ENCODE results near the gene SLIT3. TPM values are rescaled to one million over a fixed set of nuclear protein-coding genes. Genes with fewer than 3 reads are reported as not detected.

SLIT3 gene
- total and polyA plus RNA-seq, 4 donors, result 4.6 to 48.5 (median 19.8) TPM

DNA sequence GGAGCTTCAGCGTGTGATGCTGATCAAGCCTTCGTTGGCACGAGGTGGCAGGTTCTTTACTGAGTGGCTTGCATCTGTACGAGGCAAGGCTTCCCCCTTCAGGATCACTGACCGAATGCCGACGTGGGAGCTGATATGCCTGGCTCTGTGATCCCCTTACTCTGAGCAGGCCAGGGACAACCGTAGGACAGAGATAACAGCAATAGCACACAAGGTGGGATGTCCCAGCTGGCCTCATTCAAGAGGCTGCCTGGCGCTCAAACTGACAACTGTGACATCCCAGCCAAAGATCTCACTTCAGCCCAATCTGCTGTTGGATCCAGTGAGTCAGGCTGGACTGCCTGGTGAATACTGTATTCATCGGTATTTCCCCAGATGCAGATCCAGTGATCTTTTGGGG is 522.4 kb downstream of the SLIT3 start:
- H3K4me1 ChIP-seq (ENCODE audit: control insufficient read depth in 5 of 5, insufficient read depth in 5 of 5, low read length in 5 of 5), result no peaks in the 10 kb centered on the region
- H3K9ac ChIP-seq (ENCODE audit: insufficient read depth in 1 of 2, low read length in 2 of 2), result no peak overlapping the region
- peaks cover 0 to 5% (median 0%) of the 10 kb centered on the region in 4 donors for H3K9me3 ChIP-seq (ENCODE audit: control insufficient read depth in 4 of 4, insufficient read depth in 3 of 4, low read length in 3 of 4)
- H3K4me3 ChIP-seq, result no peak overlapping the region
- 85 to 91% methylated on average over 10 of the region's 10 CpGs for WGBS, 2 donors
- DNase-seq (no peak), ATAC-seq (ENCODE audit: insufficient read depth, low FRiP score) (no peak)
- TF ChIP-seq, protein P1, sequence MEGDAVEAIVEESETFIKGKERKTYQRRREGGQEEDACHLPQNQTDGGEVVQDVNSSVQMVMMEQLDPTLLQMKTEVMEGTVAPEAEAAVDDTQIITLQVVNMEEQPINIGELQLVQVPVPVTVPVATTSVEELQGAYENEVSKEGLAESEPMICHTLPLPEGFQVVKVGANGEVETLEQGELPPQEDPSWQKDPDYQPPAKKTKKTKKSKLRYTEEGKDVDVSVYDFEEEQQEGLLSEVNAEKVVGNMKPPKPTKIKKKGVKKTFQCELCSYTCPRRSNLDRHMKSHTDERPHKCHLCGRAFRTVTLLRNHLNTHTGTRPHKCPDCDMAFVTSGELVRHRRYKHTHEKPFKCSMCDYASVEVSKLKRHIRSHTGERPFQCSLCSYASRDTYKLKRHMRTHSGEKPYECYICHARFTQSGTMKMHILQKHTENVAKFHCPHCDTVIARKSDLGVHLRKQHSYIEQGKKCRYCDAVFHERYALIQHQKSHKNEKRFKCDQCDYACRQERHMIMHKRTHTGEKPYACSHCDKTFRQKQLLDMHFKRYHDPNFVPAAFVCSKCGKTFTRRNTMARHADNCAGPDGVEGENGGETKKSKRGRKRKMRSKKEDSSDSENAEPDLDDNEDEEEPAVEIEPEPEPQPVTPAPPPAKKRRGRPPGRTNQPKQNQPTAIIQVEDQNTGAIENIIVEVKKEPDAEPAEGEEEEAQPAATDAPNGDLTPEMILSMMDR (IDR thresholded peaks at IDR 0.05; ENCODE audit: control extremely low read depth, extremely low read depth), result no peak
- peaks cover 0 to 19% (median 0%) of the 10 kb centered on the region in 3 donors for H3K27me3 ChIP-seq (ENCODE audit: control insufficient read depth in 3 of 3, insufficient read depth in 3 of 3, low read length in 2 of 3)
- no peak overlapping the region for H3K27ac ChIP-seq (ENCODE audit: low read depth in 1 of 2, low read length in 1 of 2)
- peaks cover 0 to 8% (median 0%) of the 10 kb centered on the region in 4 donors for H3K36me3 ChIP-seq (ENCODE audit: control insufficient read depth in 4 of 4, insufficient read depth in 4 of 4, low read length in 4 of 4)

DNA sequence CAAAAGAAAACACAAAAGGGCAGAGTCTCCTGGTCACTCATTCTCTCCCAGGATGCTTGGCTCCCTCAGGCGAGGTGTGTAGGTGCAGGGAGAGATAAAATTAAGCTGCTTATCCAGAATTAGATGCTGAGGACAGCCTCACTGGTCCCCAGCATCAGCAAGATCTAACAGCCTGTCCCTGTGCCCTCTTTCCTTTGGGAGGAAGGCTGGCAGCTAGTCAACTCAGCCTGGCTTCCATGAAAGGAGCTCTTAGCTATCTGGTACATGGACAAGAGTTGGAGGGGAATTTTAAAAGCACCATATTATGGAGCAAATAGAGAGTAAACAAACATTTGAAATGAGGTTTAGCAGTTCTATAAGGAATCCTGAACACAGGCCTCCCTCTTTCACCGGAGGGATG is 523.3 kb downstream of the SLIT3 start:
- Histone ChIP-seq H3K9me3 (ENCODE audit: control insufficient read depth in 4 of 4, insufficient read depth in 3 of 4, low read length in 3 of 4) (peaks cover 0 to 2% (median 0%) of the 10 kb centered on the region in 4 donors), H3K36me3 (ENCODE audit: control insufficient read depth in 4 of 4, insufficient read depth in 4 of 4, low read length in 4 of 4) (peaks cover 0 to 12% (median 0%) of the 10 kb centered on the region in 4 donors), H3K27me3 (ENCODE audit: control insufficient read depth in 3 of 3, insufficient read depth in 3 of 3, low read length in 2 of 3) (peaks cover 0 to 18% (median 0%) of the 10 kb centered on the region in 3 donors), H3K9ac (ENCODE audit: insufficient read depth in 1 of 2, low read length in 2 of 2) (no peak overlapping the region), H3K4me1 (ENCODE audit: control insufficient read depth in 5 of 5, insufficient read depth in 5 of 5, low read length in 5 of 5) (no peaks in the 10 kb centered on the region), H3K4me3 (no peak overlapping the region), H3K27ac (ENCODE audit: low read depth in 1 of 2, low read length in 1 of 2) (no peak overlapping the region)
- ATAC-seq (ENCODE audit: insufficient read depth, low FRiP score) (no peak), DNase-seq (no peak)
- TF ChIP-seq, protein P1 (IDR thresholded peaks at IDR 0.05; ENCODE audit: control extremely low read depth, extremely low read depth), result no peak
- 79 to 88% methylated on average over 2 of the region's 2 CpGs for WGBS, 2 donors

DNA sequence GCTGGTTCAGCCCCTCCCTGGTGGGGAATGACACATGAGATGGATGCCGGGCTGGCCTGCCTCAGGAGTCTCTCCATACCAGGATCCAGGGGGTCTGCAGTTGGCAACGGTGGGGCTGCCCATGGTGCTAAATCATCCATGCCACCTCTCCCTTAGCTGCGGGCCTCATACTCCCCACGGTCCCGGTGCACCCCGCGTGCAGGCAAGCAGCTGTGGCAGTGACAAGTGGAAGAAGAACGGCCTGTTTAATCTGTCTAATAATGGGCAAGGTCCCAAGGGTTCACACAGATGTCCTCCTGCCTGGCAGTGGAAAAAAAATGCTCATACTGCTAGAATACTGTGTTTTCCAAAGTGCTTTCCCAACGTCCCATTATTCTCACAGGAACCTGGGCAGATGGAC is 524.9 kb downstream of the SLIT3 start:
- DNase-seq (no peak), ATAC-seq (ENCODE audit: insufficient read depth, low FRiP score) (no peak)
- 72 to 77% methylated on average over 9 of the region's 9 CpGs for WGBS, 2 donors
- Histone ChIP-seq H3K27me3 (ENCODE audit: control insufficient read depth in 3 of 3, insufficient read depth in 3 of 3, low read length in 2 of 3) (peaks cover 0 to 14% (median 0%) of the 10 kb centered on the region in 3 donors), H3K4me3 (no peak overlapping the region), H3K9ac (ENCODE audit: insufficient read depth in 1 of 2, low read length in 2 of 2) (no peak overlapping the region), H3K9me3 (ENCODE audit: control insufficient read depth in 4 of 4, insufficient read depth in 3 of 4, low read length in 3 of 4) (no peaks in the 10 kb centered on the region), H3K36me3 (ENCODE audit: control insufficient read depth in 4 of 4, insufficient read depth in 4 of 4, low read length in 4 of 4) (peaks cover 0 to 15% (median 0%) of the 10 kb centered on the region in 4 donors), H3K4me1 (ENCODE audit: control insufficient read depth in 5 of 5, insufficient read depth in 5 of 5, low read length in 5 of 5) (no peaks in the 10 kb centered on the region), H3K27ac (ENCODE audit: low read depth in 1 of 2, low read length in 1 of 2) (no peak overlapping the region)
- TF ChIP-seq, protein P1 (IDR thresholded peaks at IDR 0.05; ENCODE audit: control extremely low read depth, extremely low read depth), result no peak

DNA sequence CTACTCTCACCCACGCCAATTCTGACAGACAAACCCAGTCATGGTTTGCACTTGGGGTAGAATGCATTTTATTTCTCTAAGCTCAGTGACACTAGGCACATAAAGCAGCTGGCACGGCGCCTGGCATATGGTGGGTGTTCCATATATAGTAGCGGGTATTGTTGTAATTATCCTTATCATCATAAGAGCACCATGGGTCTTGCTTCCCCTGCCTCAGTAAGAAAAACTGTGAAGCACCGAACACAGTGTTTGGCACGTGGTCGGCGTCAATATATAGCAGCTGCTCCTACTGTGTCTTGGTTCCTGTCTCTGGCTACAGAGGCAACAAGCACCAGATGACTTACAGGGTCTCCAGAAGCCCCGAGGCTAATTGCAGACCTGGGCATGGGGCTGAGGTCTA is 527.7 kb downstream of the SLIT3 start:
- H3K36me3 ChIP-seq (ENCODE audit: control insufficient read depth in 4 of 4, insufficient read depth in 4 of 4, low read length in 4 of 4), result peaks cover 0 to 15% (median 3%) of the 10 kb centered on the region in 4 donors
- H3K4me1 ChIP-seq (ENCODE audit: control insufficient read depth in 5 of 5, insufficient read depth in 5 of 5, low read length in 5 of 5), result no peaks in the 10 kb centered on the region
- H3K9me3 ChIP-seq (ENCODE audit: control insufficient read depth in 4 of 4, insufficient read depth in 3 of 4, low read length in 3 of 4), result peaks cover 0 to under 1% (median 0%) of the 10 kb centered on the region in 4 donors
- WGBS, 2 donors, result 89 to 91% methylated on average over 9 of the region's 9 CpGs
- H3K27me3 ChIP-seq (ENCODE audit: control insufficient read depth in 3 of 3, insufficient read depth in 3 of 3, low read length in 2 of 3), result peaks cover 0 to 11% (median 0%) of the 10 kb centered on the region in 3 donors
- no peak overlapping the region for H3K27ac ChIP-seq (ENCODE audit: low read depth in 1 of 2, low read length in 1 of 2)
- H3K9ac ChIP-seq (ENCODE audit: insufficient read depth in 1 of 2, low read length in 2 of 2), result no peak overlapping the region
- no peak overlapping the region for H3K4me3 ChIP-seq
- DNase-seq (no peak), ATAC-seq (ENCODE audit: insufficient read depth, low FRiP score) (no peak)
- TF ChIP-seq, protein P1 (IDR thresholded peaks at IDR 0.05; ENCODE audit: control extremely low read depth, extremely low read depth), result no peak
